Embryonic facial prominence (tissue), 1 donor: ENCODE data around the gene ACR.
"Not testable (repeated sequence)": the region's sequence is repeated elsewhere in the genome, so short reads cannot be mapped to it uniquely, and the experiment has no call there.

Experiments used
- DNase-seq: peaks from one replicate; pipeline ENCODE4 v3.0.0-alpha.2; 2016; ENCODE audit errors: extremely low spot score

Gene ACR

GRCh38 chr22:50780244-50780643 lies 42.2 kb downstream of the ACR start:
- DNase-seq = not testable (repeated sequence)

- DNase-seq = not testable (repeated sequence)
Observed at GRCh38 chr22:50782253-50782652, 44.2 kb downstream of the ACR start.

- peak; percentile 79 for DNase-seq
Observed at GRCh38 chr22:50783033-50783879, 45.3 kb downstream of the ACR start, which contains the start of gene RABL2B. Gene RABL2B, minus strand, starts transcription at chr22:50783636. Its CDS starts 1,342 bp downstream, at chr22:50782294.

GRCh38 chr22:50783880-50784276 lies 45.9 kb downstream of the ACR start:
- not testable (repeated sequence) for DNase-seq

- not testable (repeated sequence) for DNase-seq
Observed at GRCh38 chr22:50785289-50785688, 47.3 kb downstream of the ACR start.

- not testable (repeated sequence) for DNase-seq
Observed at GRCh38 chr22:50786936-50787335, 48.9 kb downstream of the ACR start.
